ENCODE results near the gene CRYL1.

GRCh38 chr13:20416223-20416745 is 109.4 kb downstream of the CRYL1 start:
- TF ChIP-seq CTCF (IDR thresholded peaks at IDR 0.05) (no peak), EP300 (IDR thresholded peaks at IDR 0.05) (no peak)

Data from sigmoid colon (tissue), 4 donors.